H9 (cell line): ENCODE data around the gene KRT28. TPM values are rescaled to one million over a fixed set of nuclear protein-coding genes. Genes with fewer than 3 reads are reported as not detected.

Experiments used
- DNase-seq: peaks from one replicate; pipeline ENCODE4 v3.0.0-alpha.2; 2017
- H2AFZ ChIP-seq: one replicate; pipeline ENCODE4 v1.6.1; 2013; ENCODE audit warnings: mild to moderate bottlenecking, low read length, control low read depth, moderate library complexity
- H2AK5ac ChIP-seq: 2 replicates; pipeline ENCODE4 v1.6.1; 2013; ENCODE audit warnings: low read length, control low read depth, mixed read lengths; ENCODE audit not compliant: insufficient read length
- H2BK120ac ChIP-seq: one replicate; pipeline ENCODE4 v1.6.1; 2013; ENCODE audit warnings: low read depth, mild to moderate bottlenecking, low read length, control low read depth, inconsistent platforms; ENCODE audit not compliant: poor library complexity, severe bottlenecking
- H2BK12ac ChIP-seq: 2 replicates; pipeline ENCODE4 v1.6.1; 2013; ENCODE audit warnings: low read length, control low read depth, mixed read lengths, low read depth; ENCODE audit not compliant: insufficient read length
- H2BK15ac ChIP-seq: 2 replicates; pipeline ENCODE4 v1.6.1; 2013; ENCODE audit warnings: low read depth, low read length, control low read depth
- H2BK20ac ChIP-seq: one replicate; pipeline ENCODE4 v1.6.1; 2013; ENCODE audit warnings: low read depth, mild to moderate bottlenecking, low read length, control low read depth, inconsistent platforms; ENCODE audit not compliant: poor library complexity, severe bottlenecking
- H2BK5ac ChIP-seq: 2 replicates; pipeline ENCODE4 v1.6.1; 2013; ENCODE audit warnings: low read length, control low read depth, mixed read lengths; ENCODE audit not compliant: insufficient read length
- H3K14ac ChIP-seq: 2 replicates; pipeline ENCODE4 v1.6.1; 2013; ENCODE audit warnings: low read length, control low read depth; ENCODE audit not compliant: insufficient read depth
- H3K18ac ChIP-seq: 2 replicates; pipeline ENCODE4 v1.6.1; 2013; ENCODE audit warnings: low read depth, mild to moderate bottlenecking, mixed read lengths, low read length, control low read depth; ENCODE audit not compliant: insufficient read length
- H3K23ac ChIP-seq: 2 replicates; pipeline ENCODE4 v1.6.1; 2013; ENCODE audit warnings: low read length, control low read depth, mixed read lengths, low read depth; ENCODE audit not compliant: insufficient read length
- H3K23me2 ChIP-seq: 2 replicates; pipeline ENCODE4 v1.6.1; 2013; ENCODE audit warnings: low read depth, mild to moderate bottlenecking, mixed read lengths, low read length, control low read depth; ENCODE audit not compliant: insufficient read length, poor library complexity, severe bottlenecking
- H3K27ac ChIP-seq: 2 replicates; pipeline ENCODE4 v1.5.1; 2013; ENCODE audit warnings: low read length, control low read depth, mixed read lengths, low read depth; ENCODE audit not compliant: insufficient read length
- H3K27me3 ChIP-seq: 2 replicates; pipeline ENCODE4 v1.6.1; 2013; ENCODE audit warnings: low read length, control low read depth, inconsistent platforms; ENCODE audit not compliant: insufficient read depth
- H3K4ac ChIP-seq: 2 replicates; pipeline ENCODE4 v1.6.1; 2013; ENCODE audit warnings: low read depth, mild to moderate bottlenecking, control low read depth, inconsistent platforms, low read length, moderate library complexity
- H3K4me1 ChIP-seq: 2 replicates; pipeline ENCODE4 v1.6.1; 2013; ENCODE audit warnings: low read length, control low read depth, inconsistent platforms; ENCODE audit not compliant: insufficient read depth
- H3K4me2 ChIP-seq: 2 replicates; pipeline ENCODE4 v1.6.1; 2013; ENCODE audit warnings: low read length, control low read depth, mixed read lengths; ENCODE audit not compliant: insufficient read length, insufficient read depth
- H3K56ac ChIP-seq: 2 replicates; pipeline ENCODE4 v1.6.1; 2013; ENCODE audit warnings: low read depth, mild to moderate bottlenecking, mixed read lengths, low read length, control low read depth; ENCODE audit not compliant: insufficient read length
- H3K79me1 ChIP-seq: 2 replicates; pipeline ENCODE4 v1.6.1; 2013; ENCODE audit warnings: low read depth, mild to moderate bottlenecking, moderate library complexity, low read length, control low read depth, inconsistent platforms; ENCODE audit not compliant: insufficient read depth, poor library complexity, severe bottlenecking
- H3K79me2 ChIP-seq: 2 replicates; pipeline ENCODE4 v1.6.1; 2013; ENCODE audit warnings: low read length, control low read depth, inconsistent platforms; ENCODE audit not compliant: insufficient read depth
- H3K9ac ChIP-seq: 2 replicates; pipeline ENCODE4 v1.6.1; 2013; ENCODE audit warnings: low read length, control low read depth, mixed read lengths; ENCODE audit not compliant: insufficient read length; ENCODE audit errors: extremely low read depth
- H3K9me3 ChIP-seq: one replicate; pipeline ENCODE4 v1.6.1; 2013; ENCODE audit warnings: low read depth, low read length, inconsistent platforms; ENCODE audit not compliant: control insufficient read depth
- H3T11ph ChIP-seq: one replicate; pipeline ENCODE4 v1.6.1; 2013; ENCODE audit warnings: mild to moderate bottlenecking, low read length, control low read depth, inconsistent platforms
- H4K20me1 ChIP-seq: one replicate; pipeline ENCODE4 v1.6.1; 2013; ENCODE audit not compliant: control insufficient read depth, insufficient read length, insufficient read depth
- H4K5ac ChIP-seq: 2 replicates; pipeline ENCODE4 v1.6.1; 2013; ENCODE audit warnings: low read depth, mild to moderate bottlenecking, mixed read lengths, low read length, control low read depth; ENCODE audit not compliant: insufficient read length
- H4K8ac ChIP-seq: replicated peaks from 2 replicates; pipeline ENCODE4 v1.6.1; 2013; ENCODE audit warnings: low read length, control low read depth, mixed read lengths, low read depth; ENCODE audit not compliant: insufficient read length
- H4K91ac ChIP-seq: 2 replicates; pipeline ENCODE4 v1.6.1; 2013; ENCODE audit warnings: low read depth, mild to moderate bottlenecking, moderate library complexity, mixed read lengths, low read length, control low read depth; ENCODE audit not compliant: insufficient read length
- H3K27ac Mint-ChIP-seq, 3 experiments: 2 replicates in 2 of 3; 3 replicates in 1 of 3; pipeline ENCODE4 v1.8.0; 2020 to 2021; ENCODE audit warnings: mixed read lengths in 3 of 3, mild to moderate bottlenecking in 1 of 3, moderate library complexity in 1 of 3
- H3K27me3 Mint-ChIP-seq: 2 replicates; pipeline ENCODE4 v1.8.0; 2021; ENCODE audit warnings: low read depth, mild to moderate bottlenecking, moderate library complexity, mixed read lengths
- H3K36me3 Mint-ChIP-seq, 3 experiments: 2 replicates in 2 of 3; 3 replicates in 1 of 3; pipeline ENCODE4 v1.8.0; 2020 to 2021; ENCODE audit warnings: low read depth in 3 of 3, mixed read lengths in 3 of 3; ENCODE audit not compliant: insufficient read depth in 1 of 3
- H3K4me1 Mint-ChIP-seq, 2 experiments: 2 replicates each; pipeline ENCODE4 v1.8.0; 2020; ENCODE audit warnings: mixed read lengths in 2 of 2
- H3K4me3 Mint-ChIP-seq, 2 experiments: 2 replicates in 1 of 2; 3 replicates in 1 of 2; pipeline ENCODE4 v1.8.0; 2020 to 2021; ENCODE audit warnings: mild to moderate bottlenecking in 2 of 2, mixed read lengths in 2 of 2, moderate library complexity in 1 of 2
- H3K9me3 Mint-ChIP-seq, 2 experiments: 2 replicates in 1 of 2; 3 replicates in 1 of 2; pipeline ENCODE4 v1.8.0; 2020; ENCODE audit warnings: mild to moderate bottlenecking in 2 of 2, mixed read lengths in 2 of 2, moderate library complexity in 1 of 2
- CTCF ChIP-seq: fragments of 200-600 bp; sonication (generic); conservative IDR thresholded peaks from 3 replicates; pipeline ENCODE4 v1.8.0; 2021; ENCODE audit warnings: antibody characterized with exemption, mild to moderate bottlenecking
- WGBS: extraction: QIAGEN DNeasy Blood & Tissue Kit; methylation state at CpG from one replicate; pipeline ENCODE4 v1.1.7; 2013; ENCODE audit warnings: missing lambda C conversion rate, low lambda C conversion rate, mixed read lengths; ENCODE audit not compliant: insufficient read length; ENCODE audit errors: extremely low coverage; 5-methylcytosine and 5-hydroxymethylcytosine counted together
- total RNA-seq: library from RNA; stranded (reverse); gene quantifications from 2 replicates; pipeline ENCODE4 v1.2.1, GENCODE V29; 2021

The KRT28 gene
- total RNA-seq, 1 experiment from 2014 or later, result not detected

GRCh38 chr17:40816569-40816968 is 16.8 kb upstream of the KRT28 start:
- no peak overlapping the region for H3K4me3 Mint-ChIP-seq

More at GRCh38 chr17:40816569-40816968, 16.8 kb upstream of the KRT28 start:
- no peaks in the 10 kb centered on the region for H4K20me1 ChIP-seq
- no peak overlapping the region for H4K8ac ChIP-seq
- no peak overlapping the region for H2BK15ac ChIP-seq
- no peak overlapping the region for H2AFZ ChIP-seq
- no peak overlapping the region for H3K18ac ChIP-seq
- H2BK12ac ChIP-seq, result no peak overlapping the region
- no CpG with 5 or more reads among the region's 3 CpGs for WGBS
- H2BK5ac ChIP-seq, result no peak overlapping the region
- H2BK20ac ChIP-seq, result no peak overlapping the region
- no peak for DNase-seq
- no peaks in the 10 kb centered on the region for H3K79me1 ChIP-seq
- no peak overlapping the region for H3K27ac ChIP-seq
- H3K36me3 Mint-ChIP-seq, result peaks cover 0 to 10% (median 8%) of the 10 kb centered on the region in 3 experiments; a peak in 5 of 7 replicates
- H2AK5ac ChIP-seq, result no peak overlapping the region
- no peaks in the 10 kb centered on the region for H3K9me3 ChIP-seq
- TF ChIP-seq CTCF, result no peak
- no peak overlapping the region for H3T11ph ChIP-seq
- no peak overlapping the region for H3K9ac ChIP-seq
- H3K4me1 ChIP-seq, result no peaks in the 10 kb centered on the region
- no peak overlapping the region for H3K4ac ChIP-seq
- H4K91ac ChIP-seq, result no peak overlapping the region
- no peak overlapping the region for H3K14ac ChIP-seq
- no peaks in the 10 kb centered on the region for H3K27me3 ChIP-seq
- H3K79me2 ChIP-seq, result no peaks in the 10 kb centered on the region
- H3K56ac ChIP-seq, result no peak overlapping the region
- H3K4me1 Mint-ChIP-seq, result peaks cover 0 to 8% of the 10 kb centered on the region in 2 experiments; a peak in 1 of 4 replicates
- peaks cover 3% of the 10 kb centered on the region for H3K23me2 ChIP-seq
- no peak overlapping the region for H3K4me2 ChIP-seq
- no peaks in the 10 kb centered on the region for H3K9me3 Mint-ChIP-seq
- H4K5ac ChIP-seq, result no peak overlapping the region
- peaks cover 77% of the 10 kb centered on the region for H3K27me3 Mint-ChIP-seq
- no peak overlapping the region for H2BK120ac ChIP-seq
- no peak overlapping the region for H3K27ac Mint-ChIP-seq
- H3K23ac ChIP-seq, result no peak overlapping the region
